Activated T-cell treated with anti-CD3 and anti-CD28 coated beads for 24 hours (primary cell): Measurements from ENCODE around the gene ALDH7A1.

Source experiments
- DNase-seq: peaks from one replicate; pipeline ENCODE4 v3.0.0-alpha.2; 2020; ENCODE audit warnings: low read depth

Gene ALDH7A1

DNA sequence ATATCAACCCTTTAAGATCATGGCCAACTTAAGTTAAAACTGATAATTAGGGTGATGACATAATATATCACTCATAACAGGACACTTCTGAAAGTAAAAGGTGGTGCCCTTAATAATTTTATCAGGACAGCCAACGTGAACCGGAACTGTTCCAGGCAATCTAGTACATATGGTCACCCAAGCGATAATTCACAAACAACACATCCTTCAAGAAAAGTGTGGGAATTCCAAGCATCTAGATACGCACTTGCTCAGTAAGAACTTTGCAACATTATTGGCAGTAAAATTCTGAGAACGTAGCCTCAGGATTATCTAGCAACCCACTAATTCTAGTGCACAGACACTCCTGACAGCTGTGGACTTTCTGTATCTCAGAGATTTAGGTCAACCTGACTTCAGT, 85.7 kb downstream of the ALDH7A1 start:
- DNase-seq = no peak

DNA sequence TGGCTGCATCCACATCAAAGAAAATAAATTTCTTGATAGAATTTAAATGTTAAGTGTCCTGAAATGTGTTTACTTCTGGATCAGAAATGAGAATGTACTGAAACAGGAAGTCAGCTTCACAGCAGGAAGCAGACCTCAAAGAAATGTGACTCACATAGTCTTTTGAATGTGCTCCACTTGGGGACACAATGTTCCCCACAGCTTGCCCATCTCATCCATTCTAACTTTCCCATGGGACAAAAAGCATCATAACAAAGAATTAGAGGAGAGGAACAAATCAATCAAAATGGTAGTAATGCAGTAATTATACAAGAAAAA, 86.1 kb downstream of the ALDH7A1 start:
- no peak for DNase-seq

DNA sequence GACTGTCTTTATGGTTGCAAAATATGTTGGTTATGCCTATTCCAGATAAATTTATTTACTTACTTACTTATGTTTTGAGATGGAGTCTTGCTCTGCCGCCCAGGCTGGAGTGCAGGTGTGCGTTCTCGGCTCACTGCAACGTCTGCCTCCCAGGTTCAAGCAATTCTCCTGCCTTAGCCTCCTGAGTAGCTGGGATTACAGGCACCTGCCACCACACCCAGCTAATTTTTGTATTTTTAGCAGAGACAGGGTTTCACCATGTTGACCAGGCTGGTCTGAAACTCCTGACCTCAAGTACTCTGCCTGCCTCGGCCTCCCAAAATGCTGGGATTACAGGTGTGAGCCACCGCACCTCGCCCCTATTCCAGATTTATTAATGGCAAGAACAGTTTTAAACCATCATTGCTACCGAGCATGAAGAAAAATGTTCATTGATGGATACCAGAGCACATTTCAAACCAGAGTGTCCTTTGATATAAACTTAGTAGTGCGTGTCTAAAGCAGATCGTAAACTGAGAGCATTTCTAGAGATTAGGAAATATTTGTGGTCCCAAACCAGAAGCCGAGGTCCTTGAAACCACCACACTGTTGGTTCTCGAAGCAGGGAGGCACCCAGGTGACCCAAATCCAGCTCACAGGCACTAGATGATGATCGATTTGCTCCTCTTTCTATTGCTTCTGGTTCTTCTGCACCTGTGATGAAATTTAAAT, 86.6 kb downstream of the ALDH7A1 start:
- no peak for DNase-seq

DNA sequence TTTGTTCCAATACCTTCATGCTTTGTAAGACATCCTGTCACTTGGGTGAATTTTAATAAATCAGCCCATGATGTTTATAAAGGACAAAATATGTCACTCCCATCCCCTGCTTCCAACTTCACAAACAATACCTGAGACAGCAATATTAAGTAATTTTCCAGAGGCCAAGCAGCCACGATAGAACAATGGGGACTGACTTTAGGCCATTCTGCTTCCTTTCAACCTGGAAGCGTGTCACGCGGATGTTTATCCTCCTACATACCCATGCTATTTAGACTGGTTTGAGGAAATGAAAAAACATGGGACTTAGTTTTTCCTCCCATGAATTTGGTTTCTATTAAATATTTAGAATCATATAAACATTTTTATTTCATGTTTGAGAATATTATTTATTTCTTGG, 88.9 kb downstream of the ALDH7A1 start:
- DNase-seq = no peak

GRCh38 chr5:126503602-126504104, 91.4 kb downstream of the ALDH7A1 start:
- no peak for DNase-seq

DNA sequence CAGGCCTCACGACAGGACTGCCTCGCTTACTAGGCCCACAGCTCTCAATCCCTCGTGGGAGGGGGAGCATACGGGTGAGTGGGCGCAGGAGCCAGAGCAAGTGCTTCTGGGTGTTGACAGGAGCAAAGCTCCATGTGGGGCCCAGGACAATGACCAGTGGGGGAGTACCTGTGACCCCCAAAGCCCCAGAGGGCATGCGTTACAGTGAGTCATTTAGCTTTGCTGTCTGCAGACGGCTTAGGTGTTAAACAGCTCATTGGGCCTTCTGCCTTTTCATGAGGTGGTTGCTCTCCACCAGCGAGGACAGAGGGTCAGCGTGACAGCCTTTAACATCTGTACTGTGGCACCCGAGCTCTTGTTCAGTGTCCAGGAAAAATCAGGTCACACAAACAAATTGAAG, 93.6 kb downstream of the ALDH7A1 start:
- no peak for DNase-seq

GRCh38 chr5:126499853-126500342, 95.1 kb downstream of the ALDH7A1 start:
- no peak for DNase-seq

DNA sequence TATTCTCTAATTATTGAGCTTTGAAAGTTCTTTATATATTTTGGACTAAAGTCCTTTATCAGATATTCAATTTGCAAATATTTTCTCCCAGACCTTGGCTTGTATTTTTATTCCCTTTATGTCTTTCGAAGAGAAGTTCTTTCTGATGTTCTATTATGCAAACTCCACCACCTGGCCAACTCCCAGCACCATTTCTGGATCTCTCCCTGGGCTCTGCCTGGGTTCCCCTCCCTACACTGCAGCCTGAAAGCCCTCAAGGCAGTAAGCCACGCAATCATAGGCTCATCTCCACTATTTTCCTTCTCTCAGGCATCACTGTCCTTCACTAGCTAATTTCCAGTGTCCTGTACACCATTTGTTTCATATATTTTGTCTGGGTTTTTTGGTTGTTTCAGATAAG, 95.7 kb downstream of the ALDH7A1 start:
- no peak for DNase-seq

DNA sequence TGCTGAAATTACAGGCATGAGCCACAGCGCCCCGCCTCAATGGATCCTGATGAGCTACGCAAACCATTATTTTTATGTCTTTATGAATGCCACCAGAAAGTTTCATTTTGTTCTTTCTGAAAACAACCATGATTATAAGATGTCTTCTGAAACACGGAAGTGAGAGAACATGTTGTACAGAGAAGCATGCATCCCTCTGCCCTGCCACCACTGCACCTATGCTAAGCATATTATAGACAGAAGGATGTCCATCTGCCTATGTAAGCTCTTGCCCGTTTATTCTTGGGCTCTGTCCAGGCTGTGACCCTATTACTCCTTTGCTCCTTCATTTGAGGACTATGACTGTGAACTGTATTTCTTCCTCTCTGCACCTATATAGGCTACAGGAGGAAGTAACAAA, 97.5 kb downstream of the ALDH7A1 start:
- no peak for DNase-seq

- no peak for DNase-seq
These were observed 100.6 kb downstream of the ALDH7A1 start for GRCh38 chr5:126494393-126494792.

DNA sequence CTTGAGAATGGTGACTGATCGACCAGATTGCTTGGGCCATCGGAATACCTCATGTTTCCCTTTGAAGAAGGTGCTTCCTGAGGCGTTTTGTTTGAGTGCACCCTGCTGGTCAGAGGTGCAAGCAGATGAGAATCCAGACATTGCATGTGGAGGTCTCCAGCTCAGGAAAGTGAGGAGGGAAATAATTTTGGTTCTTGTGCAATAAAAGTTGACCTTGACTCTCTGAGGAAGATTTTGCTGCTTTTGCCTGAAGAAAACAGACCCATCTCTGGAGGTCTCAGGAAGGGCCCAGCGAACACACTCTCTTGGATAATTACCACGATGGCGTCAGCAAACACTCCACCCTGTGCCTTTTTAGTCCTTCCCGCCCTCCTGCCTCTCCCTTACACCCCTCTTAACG, 102.1 kb downstream of the ALDH7A1 start:
- no peak for DNase-seq

- no peak for DNase-seq
These were observed 104.7 kb downstream of the ALDH7A1 start for GRCh38 chr5:126490167-126490940.

DNA sequence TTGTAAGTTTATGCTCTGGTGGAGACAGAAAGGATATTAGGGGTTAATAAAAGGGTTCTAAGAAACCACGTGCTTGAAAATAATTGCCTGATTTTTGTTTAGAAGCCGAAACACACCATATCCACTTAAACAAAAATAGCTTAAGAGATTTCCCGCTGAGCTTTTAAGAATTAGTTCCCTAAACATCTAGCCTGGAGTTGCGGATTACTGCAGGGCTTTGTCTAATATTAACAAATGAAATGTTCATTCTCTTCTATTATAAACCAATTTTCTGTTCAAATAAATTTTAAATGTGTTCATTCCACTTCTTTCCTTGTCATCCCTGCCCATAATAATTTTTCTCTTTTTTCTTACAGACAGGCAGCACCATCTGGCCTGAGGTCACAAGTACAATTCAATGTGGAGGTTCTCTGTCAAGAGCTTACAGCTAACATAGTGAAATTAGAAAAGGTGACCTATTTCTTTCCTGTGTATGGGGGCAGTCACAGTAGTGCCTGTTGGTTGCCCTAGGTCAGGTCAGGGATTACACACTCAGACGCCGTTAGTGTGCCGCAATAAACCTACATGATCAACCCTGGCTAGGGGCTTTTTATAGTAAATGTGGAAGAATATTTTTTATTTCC, 106.5 kb downstream of the ALDH7A1 start:
- DNase-seq = no peak

GRCh38 chr5:126487596-126487995, 107.4 kb downstream of the ALDH7A1 start:
- DNase-seq = no peak

- no peak for DNase-seq
These were observed 108.7 kb downstream of the ALDH7A1 start for GRCh38 chr5:126486332-126486731.

DNA sequence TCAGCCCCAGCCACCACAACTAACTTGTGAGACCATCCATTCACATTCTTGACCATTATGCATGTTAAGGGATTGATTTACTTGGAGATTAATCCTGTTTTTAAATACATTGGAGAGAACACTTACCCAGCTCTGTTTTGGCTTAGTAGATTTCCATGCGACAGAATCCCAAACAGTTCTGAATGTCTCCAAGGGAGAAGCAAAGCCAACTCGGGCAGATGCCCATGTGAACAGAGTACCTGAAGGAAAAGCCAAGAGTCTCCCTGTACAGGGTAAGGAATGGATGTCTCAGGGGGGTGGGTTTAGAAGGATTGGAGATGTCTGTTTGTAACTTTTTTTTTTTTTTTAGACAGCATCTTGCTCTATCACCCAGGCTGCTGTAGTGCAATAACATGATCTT, 110.8 kb downstream of the ALDH7A1 start:
- DNase-seq = no peak

DNA sequence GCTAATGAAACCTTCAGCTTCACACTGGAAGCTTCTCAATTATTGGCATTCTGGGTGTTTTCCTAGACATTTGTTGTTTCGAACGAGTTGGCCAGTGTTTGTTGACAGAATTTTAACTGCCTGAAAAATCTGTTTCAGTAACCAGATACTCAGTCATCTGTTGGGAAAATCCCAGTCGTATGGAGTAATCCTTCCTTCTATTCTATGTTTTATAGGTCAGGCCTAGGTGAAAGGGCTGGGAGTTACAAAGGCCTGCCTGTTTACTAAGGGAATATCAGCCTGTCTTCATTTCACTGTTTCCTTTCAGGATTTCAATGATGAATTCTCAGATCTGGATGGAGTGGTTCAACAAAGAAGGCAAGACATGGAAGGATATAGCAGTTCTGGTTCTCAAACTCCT, 111.9 kb downstream of the ALDH7A1 start:
- no peak for DNase-seq

DNA sequence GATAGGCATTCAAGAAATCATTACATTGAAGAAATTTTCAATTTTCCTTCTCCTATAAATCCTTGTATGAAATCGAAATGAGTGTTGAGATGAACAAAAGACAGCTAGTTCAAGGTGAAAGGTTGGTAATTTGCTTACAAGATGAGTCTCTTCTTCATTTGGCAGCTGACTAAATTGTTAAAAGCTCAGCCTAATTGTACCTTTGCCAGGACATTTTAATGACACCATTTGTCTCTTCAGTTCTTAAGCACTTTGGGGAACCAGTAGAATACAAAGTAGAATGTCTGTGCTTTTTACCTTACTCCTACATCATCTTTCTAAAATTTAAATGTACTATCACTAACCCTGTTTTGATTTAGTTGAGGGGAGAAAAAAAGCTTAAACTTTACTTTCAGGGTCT, 112.4 kb downstream of the ALDH7A1 start:
- DNase-seq = no peak

DNA sequence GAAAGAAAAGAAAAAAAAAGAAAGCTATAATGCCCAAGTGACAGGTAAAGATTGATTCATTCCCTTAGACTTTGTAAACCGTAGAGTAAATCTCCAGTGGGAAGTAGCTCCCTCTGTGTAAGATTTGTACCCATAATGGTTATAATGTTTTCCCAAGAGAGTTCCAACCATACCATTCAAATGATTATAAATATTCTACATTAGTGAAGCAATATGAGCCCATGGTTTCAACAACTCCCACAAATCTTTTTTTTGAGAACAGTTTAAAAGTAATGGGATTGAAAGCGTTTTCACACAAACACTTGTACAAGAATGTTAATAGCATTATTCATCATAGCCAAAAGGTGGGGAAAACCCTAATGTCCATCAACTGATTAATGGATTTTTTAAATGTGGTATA, 113.8 kb downstream of the ALDH7A1 start:
- DNase-seq = no peak
